H9 (cell line): ENCODE measurements around the gene BMP7. TPM values are rescaled to one million over a fixed set of nuclear protein-coding genes. Genes with fewer than 3 reads are reported as not detected.

Experiments used
- DNase-seq: peaks from one replicate; pipeline ENCODE4 v3.0.0-alpha.2; 2017
- H2AFZ ChIP-seq: one replicate; pipeline ENCODE4 v1.6.1; 2013; ENCODE audit warnings: mild to moderate bottlenecking, low read length, control low read depth, moderate library complexity
- H2AK5ac ChIP-seq: 2 replicates; pipeline ENCODE4 v1.6.1; 2013; ENCODE audit warnings: low read length, control low read depth, mixed read lengths; ENCODE audit not compliant: insufficient read length
- H2BK120ac ChIP-seq: one replicate; pipeline ENCODE4 v1.6.1; 2013; ENCODE audit warnings: low read depth, mild to moderate bottlenecking, low read length, control low read depth, inconsistent platforms; ENCODE audit not compliant: poor library complexity, severe bottlenecking
- H2BK12ac ChIP-seq: 2 replicates; pipeline ENCODE4 v1.6.1; 2013; ENCODE audit warnings: low read length, control low read depth, mixed read lengths, low read depth; ENCODE audit not compliant: insufficient read length
- H2BK15ac ChIP-seq: 2 replicates; pipeline ENCODE4 v1.6.1; 2013; ENCODE audit warnings: low read depth, low read length, control low read depth
- H2BK20ac ChIP-seq: one replicate; pipeline ENCODE4 v1.6.1; 2013; ENCODE audit warnings: low read depth, mild to moderate bottlenecking, low read length, control low read depth, inconsistent platforms; ENCODE audit not compliant: poor library complexity, severe bottlenecking
- H2BK5ac ChIP-seq: 2 replicates; pipeline ENCODE4 v1.6.1; 2013; ENCODE audit warnings: low read length, control low read depth, mixed read lengths; ENCODE audit not compliant: insufficient read length
- H3K14ac ChIP-seq: 2 replicates; pipeline ENCODE4 v1.6.1; 2013; ENCODE audit warnings: low read length, control low read depth; ENCODE audit not compliant: insufficient read depth
- H3K18ac ChIP-seq: 2 replicates; pipeline ENCODE4 v1.6.1; 2013; ENCODE audit warnings: low read depth, mild to moderate bottlenecking, mixed read lengths, low read length, control low read depth; ENCODE audit not compliant: insufficient read length
- H3K23ac ChIP-seq: 2 replicates; pipeline ENCODE4 v1.6.1; 2013; ENCODE audit warnings: low read length, control low read depth, mixed read lengths, low read depth; ENCODE audit not compliant: insufficient read length
- H3K23me2 ChIP-seq: 2 replicates; pipeline ENCODE4 v1.6.1; 2013; ENCODE audit warnings: low read depth, mild to moderate bottlenecking, mixed read lengths, low read length, control low read depth; ENCODE audit not compliant: insufficient read length, poor library complexity, severe bottlenecking
- H3K27ac ChIP-seq: 2 replicates; pipeline ENCODE4 v1.5.1; 2013; ENCODE audit warnings: low read length, control low read depth, mixed read lengths, low read depth; ENCODE audit not compliant: insufficient read length
- H3K27me3 ChIP-seq: 2 replicates; pipeline ENCODE4 v1.6.1; 2013; ENCODE audit warnings: low read length, control low read depth, inconsistent platforms; ENCODE audit not compliant: insufficient read depth
- H3K4ac ChIP-seq: 2 replicates; pipeline ENCODE4 v1.6.1; 2013; ENCODE audit warnings: low read depth, mild to moderate bottlenecking, control low read depth, inconsistent platforms, low read length, moderate library complexity
- H3K4me1 ChIP-seq: 2 replicates; pipeline ENCODE4 v1.6.1; 2013; ENCODE audit warnings: low read length, control low read depth, inconsistent platforms; ENCODE audit not compliant: insufficient read depth
- H3K4me2 ChIP-seq: 2 replicates; pipeline ENCODE4 v1.6.1; 2013; ENCODE audit warnings: low read length, control low read depth, mixed read lengths; ENCODE audit not compliant: insufficient read length, insufficient read depth
- H3K56ac ChIP-seq: 2 replicates; pipeline ENCODE4 v1.6.1; 2013; ENCODE audit warnings: low read depth, mild to moderate bottlenecking, mixed read lengths, low read length, control low read depth; ENCODE audit not compliant: insufficient read length
- H3K79me1 ChIP-seq: 2 replicates; pipeline ENCODE4 v1.6.1; 2013; ENCODE audit warnings: low read depth, mild to moderate bottlenecking, moderate library complexity, low read length, control low read depth, inconsistent platforms; ENCODE audit not compliant: insufficient read depth, poor library complexity, severe bottlenecking
- H3K79me2 ChIP-seq: 2 replicates; pipeline ENCODE4 v1.6.1; 2013; ENCODE audit warnings: low read length, control low read depth, inconsistent platforms; ENCODE audit not compliant: insufficient read depth
- H3K9ac ChIP-seq: 2 replicates; pipeline ENCODE4 v1.6.1; 2013; ENCODE audit warnings: low read length, control low read depth, mixed read lengths; ENCODE audit not compliant: insufficient read length; ENCODE audit errors: extremely low read depth
- H3K9me3 ChIP-seq: one replicate; pipeline ENCODE4 v1.6.1; 2013; ENCODE audit warnings: low read depth, low read length, inconsistent platforms; ENCODE audit not compliant: control insufficient read depth
- H3T11ph ChIP-seq: one replicate; pipeline ENCODE4 v1.6.1; 2013; ENCODE audit warnings: mild to moderate bottlenecking, low read length, control low read depth, inconsistent platforms
- H4K20me1 ChIP-seq: one replicate; pipeline ENCODE4 v1.6.1; 2013; ENCODE audit not compliant: control insufficient read depth, insufficient read length, insufficient read depth
- H4K5ac ChIP-seq: 2 replicates; pipeline ENCODE4 v1.6.1; 2013; ENCODE audit warnings: low read depth, mild to moderate bottlenecking, mixed read lengths, low read length, control low read depth; ENCODE audit not compliant: insufficient read length
- H4K8ac ChIP-seq: replicated peaks from 2 replicates; pipeline ENCODE4 v1.6.1; 2013; ENCODE audit warnings: low read length, control low read depth, mixed read lengths, low read depth; ENCODE audit not compliant: insufficient read length
- H4K91ac ChIP-seq: 2 replicates; pipeline ENCODE4 v1.6.1; 2013; ENCODE audit warnings: low read depth, mild to moderate bottlenecking, moderate library complexity, mixed read lengths, low read length, control low read depth; ENCODE audit not compliant: insufficient read length
- H3K27ac Mint-ChIP-seq, 3 experiments: 2 replicates in 2 of 3; 3 replicates in 1 of 3; pipeline ENCODE4 v1.8.0; 2020 to 2021; ENCODE audit warnings: mixed read lengths in 3 of 3, mild to moderate bottlenecking in 1 of 3, moderate library complexity in 1 of 3
- H3K27me3 Mint-ChIP-seq: 2 replicates; pipeline ENCODE4 v1.8.0; 2021; ENCODE audit warnings: low read depth, mild to moderate bottlenecking, moderate library complexity, mixed read lengths
- H3K36me3 Mint-ChIP-seq, 3 experiments: 2 replicates in 2 of 3; 3 replicates in 1 of 3; pipeline ENCODE4 v1.8.0; 2020 to 2021; ENCODE audit warnings: low read depth in 3 of 3, mixed read lengths in 3 of 3; ENCODE audit not compliant: insufficient read depth in 1 of 3
- H3K4me1 Mint-ChIP-seq, 2 experiments: 2 replicates each; pipeline ENCODE4 v1.8.0; 2020; ENCODE audit warnings: mixed read lengths in 2 of 2
- H3K4me3 Mint-ChIP-seq, 2 experiments: 2 replicates in 1 of 2; 3 replicates in 1 of 2; pipeline ENCODE4 v1.8.0; 2020 to 2021; ENCODE audit warnings: mild to moderate bottlenecking in 2 of 2, mixed read lengths in 2 of 2, moderate library complexity in 1 of 2
- H3K9me3 Mint-ChIP-seq, 2 experiments: 2 replicates in 1 of 2; 3 replicates in 1 of 2; pipeline ENCODE4 v1.8.0; 2020; ENCODE audit warnings: mild to moderate bottlenecking in 2 of 2, mixed read lengths in 2 of 2, moderate library complexity in 1 of 2
- WGBS: extraction: QIAGEN DNeasy Blood & Tissue Kit; methylation state at CpG from one replicate; pipeline ENCODE4 v1.1.7; 2013; ENCODE audit warnings: missing lambda C conversion rate, low lambda C conversion rate, mixed read lengths; ENCODE audit not compliant: insufficient read length; ENCODE audit errors: extremely low coverage; 5-methylcytosine and 5-hydroxymethylcytosine counted together
- total RNA-seq: library from RNA; stranded (reverse); gene quantifications from 2 replicates; pipeline ENCODE4 v1.2.1, GENCODE V29; 2021
- TF ChIP-seq, protein P1 (sequence below): fragments of 200-600 bp; sonication (generic); conservative IDR thresholded peaks from 3 replicates; pipeline ENCODE4 v1.8.0; 2021; ENCODE audit warnings: antibody characterized with exemption, mild to moderate bottlenecking

Gene BMP7
- total RNA-seq, 1 experiment from 2014 or later: 17.7 TPM

DNA sequence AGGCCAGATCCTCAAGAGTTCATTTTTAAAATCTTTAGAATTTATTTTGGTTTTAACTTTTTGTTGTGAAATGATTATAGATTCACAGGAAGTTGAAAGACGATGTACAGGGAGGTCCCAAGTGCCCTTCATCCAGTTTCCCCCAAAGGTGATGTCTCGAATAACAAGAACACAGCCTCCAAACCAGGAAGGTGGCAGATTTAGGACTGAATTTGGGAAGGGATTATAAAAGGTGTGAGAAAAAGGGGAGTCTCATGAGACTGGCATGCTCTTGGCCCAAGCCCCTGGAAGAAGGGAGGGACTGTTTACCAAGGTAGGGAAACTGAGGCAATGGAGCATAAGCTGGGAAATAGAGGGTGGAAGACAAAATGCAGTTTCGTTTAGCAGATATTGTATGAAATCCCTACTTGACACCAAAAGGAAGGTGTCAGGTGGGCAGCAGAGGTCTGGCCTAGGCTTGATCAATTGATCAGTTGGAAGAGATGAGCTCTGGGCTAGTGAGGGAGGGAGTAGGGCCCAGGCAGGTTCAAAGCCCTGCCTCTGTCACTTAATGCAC lies 81.2 kb downstream of the BMP7 start:
- H3K4me1 ChIP-seq: no peaks in the 10 kb centered on the region; the same call in 1 of the 2 replicates
- H3K9me3 ChIP-seq: no peaks in the 10 kb centered on the region
- H3K79me1 ChIP-seq: no peaks in the 10 kb centered on the region
- H3T11ph ChIP-seq: no peak overlapping the region
- no peak overlapping the region for H2AFZ ChIP-seq
- Mint-ChIP-seq H3K27me3 (peaks cover 2% of the 10 kb centered on the region; the same call in 1 of the 2 replicates), H3K9me3 (no peaks in the 10 kb centered on the region), H3K36me3 (peaks cover 2 to 8% (median 7%) of the 10 kb centered on the region in 3 experiments; a peak in 4 of 7 replicates), H3K4me3 (no peak overlapping the region), H3K27ac (no peak overlapping the region), H3K4me1 (peaks cover 26 to 42% of the 10 kb centered on the region in 2 experiments)
- no peak overlapping the region for H3K27ac ChIP-seq
- H4K91ac ChIP-seq: no peak overlapping the region
- no peak overlapping the region for H4K5ac ChIP-seq
- no peak overlapping the region for H2AK5ac ChIP-seq
- H3K27me3 ChIP-seq: no peaks in the 10 kb centered on the region
- no peak overlapping the region for H2BK20ac ChIP-seq
- no peak overlapping the region for H3K4me2 ChIP-seq
- H2BK12ac ChIP-seq: no peak overlapping the region
- H4K8ac ChIP-seq: no peak overlapping the region
- H4K20me1 ChIP-seq: no peaks in the 10 kb centered on the region
- no peak overlapping the region for H2BK15ac ChIP-seq
- WGBS: no CpG with 5 or more reads among the region's 3 CpGs
- no peak overlapping the region for H2BK120ac ChIP-seq
- H3K23ac ChIP-seq: no peak overlapping the region
- no peak overlapping the region for H3K14ac ChIP-seq
- H3K79me2 ChIP-seq: no peaks in the 10 kb centered on the region
- H3K18ac ChIP-seq: no peak overlapping the region
- no peak overlapping the region for H3K9ac ChIP-seq
- H3K23me2 ChIP-seq: no peaks in the 10 kb centered on the region
- H3K56ac ChIP-seq: no peak overlapping the region
- no peak for DNase-seq
- H3K4ac ChIP-seq: no peak overlapping the region
- TF ChIP-seq, protein P1, sequence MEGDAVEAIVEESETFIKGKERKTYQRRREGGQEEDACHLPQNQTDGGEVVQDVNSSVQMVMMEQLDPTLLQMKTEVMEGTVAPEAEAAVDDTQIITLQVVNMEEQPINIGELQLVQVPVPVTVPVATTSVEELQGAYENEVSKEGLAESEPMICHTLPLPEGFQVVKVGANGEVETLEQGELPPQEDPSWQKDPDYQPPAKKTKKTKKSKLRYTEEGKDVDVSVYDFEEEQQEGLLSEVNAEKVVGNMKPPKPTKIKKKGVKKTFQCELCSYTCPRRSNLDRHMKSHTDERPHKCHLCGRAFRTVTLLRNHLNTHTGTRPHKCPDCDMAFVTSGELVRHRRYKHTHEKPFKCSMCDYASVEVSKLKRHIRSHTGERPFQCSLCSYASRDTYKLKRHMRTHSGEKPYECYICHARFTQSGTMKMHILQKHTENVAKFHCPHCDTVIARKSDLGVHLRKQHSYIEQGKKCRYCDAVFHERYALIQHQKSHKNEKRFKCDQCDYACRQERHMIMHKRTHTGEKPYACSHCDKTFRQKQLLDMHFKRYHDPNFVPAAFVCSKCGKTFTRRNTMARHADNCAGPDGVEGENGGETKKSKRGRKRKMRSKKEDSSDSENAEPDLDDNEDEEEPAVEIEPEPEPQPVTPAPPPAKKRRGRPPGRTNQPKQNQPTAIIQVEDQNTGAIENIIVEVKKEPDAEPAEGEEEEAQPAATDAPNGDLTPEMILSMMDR: no peak
- no peak overlapping the region for H2BK5ac ChIP-seq
